ENCODE results near the gene CNGB1.
"Not testable (repeated sequence)": the region's sequence is repeated elsewhere in the genome, so short reads cannot be mapped to it uniquely, and the experiment has no call there.

CNGB1 gene

GRCh38 chr16:57951204-57951960 lies 19.5 kb downstream of the CNGB1 start:
- no peak for DNase-seq

- DNase-seq, result no peak
These were observed 20.5 kb downstream of the CNGB1 start for GRCh38 chr16:57950382-57950781.

- DNase-seq, result no peak
These were observed 21.2 kb downstream of the CNGB1 start for GRCh38 chr16:57949595-57950238.

- no peak for DNase-seq
These were observed 21.9 kb downstream of the CNGB1 start for GRCh38 chr16:57949013-57949412.

- no peak for DNase-seq
These were observed 22.9 kb downstream of the CNGB1 start for GRCh38 chr16:57948027-57948426.

GRCh38 chr16:57947261-57947660 lies 23.7 kb downstream of the CNGB1 start:
- DNase-seq, result no peak

- DNase-seq, result no peak
These were observed 24.6 kb downstream of the CNGB1 start for GRCh38 chr16:57946181-57946801.

- no peak for DNase-seq
These were observed 25.2 kb downstream of the CNGB1 start for GRCh38 chr16:57945740-57946138.

- DNase-seq, result no peak
These were observed 25.8 kb downstream of the CNGB1 start for GRCh38 chr16:57944970-57945739.

- not testable (repeated sequence) for DNase-seq
These were observed 27.5 kb downstream of the CNGB1 start for GRCh38 chr16:57943381-57943780.

- DNase-seq, result not testable (repeated sequence)
These were observed 29.0 kb downstream of the CNGB1 start for GRCh38 chr16:57941901-57942300.

- no peak for DNase-seq
These were observed 29.8 kb downstream of the CNGB1 start for GRCh38 chr16:57941016-57941664.

- no peak for DNase-seq
These were observed 30.5 kb downstream of the CNGB1 start for GRCh38 chr16:57940382-57940966.

GRCh38 chr16:57939872-57940224 lies 31.1 kb downstream of the CNGB1 start:
- DNase-seq, result no peak

GRCh38 chr16:57938936-57939871 lies 31.7 kb downstream of the CNGB1 start:
- no peak for DNase-seq

- no peak for DNase-seq
These were observed 32.4 kb downstream of the CNGB1 start for GRCh38 chr16:57938484-57938883.

GRCh38 chr16:57937861-57938260 lies 33.1 kb downstream of the CNGB1 start:
- no peak for DNase-seq

- no peak for DNase-seq
These were observed 35.0 kb downstream of the CNGB1 start for GRCh38 chr16:57935904-57936303.

GRCh38 chr16:57930533-57930932 lies 40.4 kb downstream of the CNGB1 start:
- DNase-seq, result no peak

- no peak for DNase-seq
These were observed 41.7 kb downstream of the CNGB1 start for GRCh38 chr16:57929250-57929649.

- no peak for DNase-seq
These were observed 44.9 kb downstream of the CNGB1 start for GRCh38 chr16:57926041-57926440.

All from Kasumi-1 (cell line).